GM21526 (cell line): Measurements from ENCODE around the gene SMOC2.
"Not testable (repeated sequence)": the region's sequence is repeated elsewhere in the genome, so short reads cannot be mapped to it uniquely, and the experiment has no call there.

Experiments used
- ATAC-seq: cut with Tn5 transposase; IDR thresholded peaks from one replicate; pipeline ENCODE4 v1.9.1; 2021; ENCODE audit warnings: moderate library complexity; ENCODE audit not compliant: unreplicated experiment, low FRiP score

Gene SMOC2

DNA sequence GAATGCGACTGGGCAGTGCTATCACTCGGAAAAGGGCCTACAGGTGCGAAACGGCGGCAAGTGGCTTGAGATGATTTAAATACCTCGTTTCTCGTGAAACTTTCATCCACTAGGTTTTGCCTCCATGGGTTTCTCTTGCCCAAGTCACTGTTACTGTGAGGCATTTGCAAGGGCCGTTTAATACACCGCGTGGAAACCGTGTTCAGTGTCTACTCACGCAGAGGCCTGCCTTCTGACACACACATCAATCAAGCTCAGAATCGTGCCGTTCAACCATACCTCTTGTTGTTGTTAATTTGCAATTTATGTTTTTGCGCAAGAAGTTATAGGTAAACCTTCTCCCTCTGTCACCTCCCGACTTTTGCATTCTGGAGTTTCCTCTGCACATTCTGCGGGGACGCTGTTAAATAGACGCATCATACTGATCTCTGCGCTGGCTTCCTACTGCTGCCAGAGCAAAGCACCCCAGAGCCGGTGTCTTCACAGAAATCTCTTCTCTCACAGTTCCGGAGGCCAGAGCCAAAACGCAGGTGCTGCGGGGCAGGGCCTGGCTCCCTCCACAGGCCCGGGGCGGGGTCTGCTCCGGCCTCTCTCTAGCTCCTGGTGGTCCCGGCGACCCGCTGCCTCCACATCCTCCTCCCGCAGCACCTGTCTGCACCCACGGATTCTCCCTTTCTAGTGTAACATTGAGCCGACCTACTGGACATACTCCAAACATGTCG, 251.4 kb downstream of the SMOC2 start:
- no peak for ATAC-seq

DNA sequence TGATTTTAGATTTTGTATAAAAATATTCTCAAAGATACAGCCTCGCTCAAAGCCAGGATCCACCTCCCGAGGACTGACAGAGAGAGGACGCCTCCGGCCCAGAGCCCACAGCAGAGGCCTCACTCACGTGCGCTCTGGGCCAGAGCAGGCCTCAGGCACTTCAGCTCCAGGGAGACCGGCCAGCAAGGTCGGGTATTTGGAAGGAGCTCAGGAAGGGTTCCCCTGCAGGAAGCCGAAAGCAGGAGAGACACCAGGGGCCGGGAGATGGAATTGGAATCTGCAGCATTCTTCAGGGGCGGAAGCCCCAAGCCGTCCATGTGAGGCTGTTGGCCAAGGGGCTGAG, 251.9 kb downstream of the SMOC2 start:
- ATAC-seq = not testable (repeated sequence)

DNA sequence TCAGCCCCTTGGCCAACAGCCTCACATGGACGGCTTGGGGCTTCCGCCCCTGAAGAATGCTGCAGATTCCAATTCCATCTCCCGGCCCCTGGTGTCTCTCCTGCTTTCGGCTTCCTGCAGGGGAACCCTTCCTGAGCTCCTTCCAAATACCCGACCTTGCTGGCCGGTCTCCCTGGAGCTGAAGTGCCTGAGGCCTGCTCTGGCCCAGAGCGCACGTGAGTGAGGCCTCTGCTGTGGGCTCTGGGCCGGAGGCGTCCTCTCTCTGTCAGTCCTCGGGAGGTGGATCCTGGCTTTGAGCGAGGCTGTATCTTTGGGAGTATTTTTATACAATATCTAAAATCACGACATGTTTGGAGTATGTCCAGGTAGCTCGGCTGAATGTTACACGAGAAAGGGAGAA, 253.8 kb downstream of the SMOC2 start:
- not testable (repeated sequence) for ATAC-seq

DNA sequence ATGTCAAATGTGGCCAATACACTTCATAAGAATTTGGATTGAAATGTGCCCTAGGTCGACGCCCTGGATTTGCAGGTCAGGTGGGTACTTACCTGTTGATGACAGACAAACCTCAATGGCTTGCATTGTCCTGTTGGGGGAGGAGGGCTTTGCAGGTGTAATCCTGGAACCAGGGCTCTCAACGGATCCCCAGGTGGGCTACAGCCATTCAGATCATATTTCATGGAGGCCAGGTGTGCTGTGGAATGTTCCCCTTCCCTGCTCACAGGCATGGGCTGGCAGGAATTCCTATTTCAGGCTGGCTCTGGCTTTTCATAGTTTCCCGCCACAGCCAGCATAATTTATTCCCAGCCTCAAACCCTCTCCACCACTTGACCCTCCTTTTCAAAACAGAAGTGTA, 254.7 kb downstream of the SMOC2 start:
- ATAC-seq = no peak

DNA sequence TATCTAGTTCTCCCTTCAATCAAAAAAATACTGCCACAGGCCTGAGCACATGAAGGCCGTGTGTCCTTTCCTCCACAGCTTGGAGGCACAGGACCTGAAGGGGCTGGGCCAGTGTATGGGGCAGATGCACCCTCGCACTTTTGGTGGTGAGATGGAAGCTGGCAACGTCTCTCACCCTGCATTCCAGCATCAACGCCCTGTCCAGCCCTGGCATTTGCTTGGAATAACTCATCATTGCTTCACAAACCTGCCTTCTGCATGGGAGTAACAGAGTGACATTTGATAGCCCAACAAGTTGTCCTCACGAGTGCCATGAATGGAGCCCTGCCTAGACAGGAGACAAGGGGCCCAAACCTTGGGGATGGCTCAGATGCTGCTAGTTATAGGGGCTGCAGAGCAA, 257.9 kb downstream of the SMOC2 start:
- ATAC-seq = no peak

DNA sequence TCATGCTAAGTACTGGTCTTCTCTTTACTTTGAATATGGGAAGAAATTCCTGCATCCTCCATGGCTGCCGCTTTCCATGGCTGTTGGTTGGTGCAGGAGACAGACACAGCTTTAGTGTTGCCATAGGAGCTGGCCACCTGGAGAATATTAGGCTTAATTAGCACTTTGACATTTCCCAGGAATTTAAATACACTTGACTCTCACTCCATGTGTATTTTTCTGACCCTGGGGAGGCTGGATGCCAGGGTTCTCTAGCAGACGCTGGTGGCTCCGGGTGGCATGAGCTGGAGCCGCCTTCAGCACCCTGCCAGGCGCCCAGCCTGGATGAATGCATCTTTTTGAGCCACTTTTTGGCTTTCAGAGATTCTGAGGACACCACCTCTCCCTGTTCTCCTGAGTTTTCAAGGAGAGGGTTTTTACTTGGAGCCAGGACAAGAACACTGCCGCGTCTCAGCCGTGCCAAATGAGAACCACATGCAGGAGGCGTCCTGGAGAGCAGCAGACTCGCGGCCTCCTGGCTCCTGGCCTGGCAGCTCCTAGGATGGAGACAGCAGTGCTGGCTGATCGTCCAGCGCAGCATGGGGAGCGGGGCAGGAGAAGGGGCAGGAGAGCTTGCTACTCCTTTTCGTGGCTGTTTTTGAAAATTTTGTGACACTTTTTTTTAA, 258.8 kb downstream of the SMOC2 start:
- ATAC-seq = no peak

DNA sequence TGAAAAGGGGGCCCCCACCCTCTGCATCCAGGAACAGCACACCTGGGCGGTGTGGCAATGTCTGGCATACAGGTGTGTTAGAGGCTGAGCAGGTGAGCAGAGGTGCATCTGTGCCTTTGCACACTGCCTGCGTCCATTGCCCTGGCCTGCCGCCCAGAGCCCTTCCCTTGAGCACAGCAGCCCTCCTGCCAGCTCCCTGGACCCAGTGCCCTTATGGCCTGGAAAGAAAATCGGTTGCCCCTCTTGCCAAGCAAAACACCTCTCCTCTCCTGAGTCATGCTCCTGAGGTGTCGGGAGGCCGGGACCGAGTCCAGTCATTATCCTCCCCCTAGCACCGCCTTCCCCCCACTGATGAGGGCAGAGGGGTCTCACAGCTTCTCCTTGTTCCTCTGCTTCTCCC, 259.9 kb downstream of the SMOC2 start:
- no peak for ATAC-seq

DNA sequence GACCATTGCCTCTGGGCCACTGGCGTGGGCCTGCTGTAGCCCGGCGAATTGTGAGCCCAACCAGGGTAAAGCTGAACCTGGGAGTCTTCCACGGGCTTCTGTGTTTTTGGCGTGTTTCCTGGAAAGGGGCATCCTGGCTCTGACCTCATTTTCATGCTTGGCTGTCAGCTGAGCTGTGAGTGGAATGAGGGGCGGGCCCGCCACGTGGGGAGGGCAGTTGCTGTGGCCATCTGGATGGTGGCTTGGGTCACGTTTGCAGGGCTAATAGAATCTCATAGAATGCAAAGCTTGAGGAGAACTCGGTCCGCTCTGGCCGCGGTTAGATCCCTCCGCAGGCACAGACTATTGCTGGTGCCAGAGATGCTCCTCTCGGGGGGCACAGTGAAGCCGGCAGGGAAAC, 263.0 kb downstream of the SMOC2 start:
- ATAC-seq = no peak

DNA sequence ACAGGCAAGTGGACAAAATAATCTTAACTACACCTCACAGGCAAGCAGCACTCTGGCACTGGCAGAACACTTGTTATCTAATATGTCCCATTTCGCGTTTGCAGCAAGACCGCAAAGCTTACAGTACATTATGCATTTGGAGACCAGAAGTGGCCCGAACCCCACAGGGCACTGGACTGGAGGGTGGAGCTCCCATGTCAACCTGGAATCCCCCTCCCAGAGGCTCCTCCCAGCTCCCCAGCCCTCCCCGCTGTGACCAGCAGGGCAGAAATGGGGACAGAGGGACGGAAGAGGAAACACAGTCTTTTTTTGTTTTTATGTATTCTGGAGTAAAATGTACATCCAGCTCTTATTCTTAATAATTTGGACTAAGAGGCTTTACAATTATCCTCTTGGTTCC, 263.7 kb downstream of the SMOC2 start:
- no peak for ATAC-seq

DNA sequence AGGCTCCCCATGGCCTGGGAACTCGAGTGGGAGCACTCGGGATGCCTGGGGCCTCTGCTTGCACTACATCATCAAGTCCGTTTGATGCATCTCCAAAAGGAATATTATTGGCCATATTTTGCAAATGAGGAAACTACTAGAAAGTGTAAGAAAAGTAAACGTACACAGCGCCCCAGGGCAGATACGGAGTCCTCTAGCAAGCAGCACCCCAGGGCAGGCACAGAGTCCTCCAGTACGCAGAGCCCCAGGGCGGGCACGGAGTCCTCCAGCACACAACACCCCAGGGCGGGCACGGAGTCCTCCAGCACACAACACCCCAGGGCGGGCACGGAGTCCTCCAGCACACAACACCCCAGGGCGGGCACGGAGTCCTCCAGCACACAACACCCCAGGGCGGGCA, 264.3 kb downstream of the SMOC2 start:
- not testable (repeated sequence) for ATAC-seq

DNA sequence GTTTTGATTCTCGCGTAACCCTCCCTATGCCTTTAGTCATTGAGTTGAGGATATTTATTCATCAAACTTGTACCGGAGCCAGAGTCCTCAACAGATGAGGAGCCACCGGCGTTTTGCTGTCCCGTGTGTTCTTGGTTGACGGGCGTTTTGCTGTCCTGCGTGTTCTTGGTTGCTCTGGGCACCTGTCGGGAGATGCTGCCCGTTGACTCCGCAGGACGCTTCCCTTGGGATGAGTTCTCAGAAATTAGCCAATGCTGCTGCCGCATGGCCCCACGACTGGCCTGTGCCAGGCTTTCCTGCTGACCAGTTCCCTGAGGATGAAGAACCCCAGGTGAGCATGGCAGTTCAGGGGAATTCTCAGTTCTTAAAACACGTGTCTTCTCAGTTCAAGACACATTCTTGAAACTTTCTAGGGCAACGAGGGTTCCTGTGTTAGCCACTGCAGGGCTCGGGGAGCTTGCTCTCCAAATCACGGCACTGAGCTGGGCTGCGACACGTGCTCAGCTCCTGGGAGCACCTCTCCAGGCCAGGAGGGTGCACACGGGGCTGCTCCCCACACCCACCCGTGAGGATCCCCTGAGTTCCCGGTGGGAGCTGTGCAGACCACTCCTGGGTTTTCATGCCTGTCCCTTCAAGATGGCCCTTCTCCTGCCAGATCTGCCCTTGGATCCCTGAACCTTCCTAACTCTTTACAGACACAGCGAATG, 265.6 kb downstream of the SMOC2 start:
- ATAC-seq = no peak

DNA sequence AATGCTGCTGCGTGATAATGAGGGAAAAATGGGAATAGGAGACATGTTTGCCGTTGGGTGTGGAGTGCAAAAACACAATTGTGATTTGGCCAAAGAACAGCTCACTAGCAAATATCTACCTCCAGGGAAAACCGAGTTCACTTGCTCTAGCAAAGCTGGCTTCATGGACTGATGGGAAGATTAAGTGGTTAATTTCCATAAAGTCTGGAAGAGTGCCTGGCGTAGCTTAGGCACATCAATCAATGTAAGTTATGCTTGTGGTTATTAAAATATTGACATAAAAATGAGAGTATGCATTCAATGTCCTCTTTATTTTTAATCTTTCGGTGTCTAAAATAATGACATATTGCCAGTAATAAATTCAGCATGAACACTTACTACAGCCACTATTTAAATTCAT, 267.5 kb downstream of the SMOC2 start:
- no peak for ATAC-seq

DNA sequence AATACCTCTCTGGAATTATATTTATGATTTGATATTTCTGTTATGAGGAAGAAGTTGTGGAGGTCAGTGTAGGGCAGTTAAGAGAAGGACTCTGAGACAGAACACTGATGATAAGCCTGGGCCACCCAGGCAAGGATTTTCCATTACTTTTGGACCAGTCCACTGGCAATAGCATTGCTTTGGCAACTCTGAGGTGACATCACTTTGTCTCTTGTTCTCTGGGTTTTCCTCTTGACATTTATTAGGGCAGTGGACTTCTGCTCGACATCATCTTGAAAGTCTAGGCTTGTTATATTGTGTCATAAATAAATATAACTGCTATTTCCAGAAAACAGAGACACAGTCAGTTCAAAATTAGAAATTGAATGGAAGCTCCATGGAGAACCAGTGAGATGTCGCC, 268.0 kb downstream of the SMOC2 start:
- no peak for ATAC-seq

DNA sequence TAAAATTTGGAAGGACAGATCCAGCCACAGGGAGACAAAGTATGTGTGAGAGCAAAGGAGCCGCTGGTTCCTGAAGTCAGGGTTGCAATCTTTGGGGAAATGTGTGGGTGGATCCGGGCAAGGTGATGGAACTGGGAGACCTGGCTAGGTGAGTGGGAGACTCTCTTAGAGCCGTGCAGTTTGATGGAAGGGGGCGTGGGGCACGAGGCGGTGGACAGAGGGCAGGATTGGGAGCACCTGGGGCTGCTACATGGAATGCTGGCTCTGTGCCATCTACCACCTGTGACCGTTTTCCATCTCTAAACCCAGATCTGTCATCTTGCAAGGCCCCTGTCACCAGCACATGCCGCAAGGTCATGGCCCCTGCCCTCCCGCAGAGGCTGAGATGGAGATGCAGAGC, 268.4 kb downstream of the SMOC2 start:
- ATAC-seq = no peak

DNA sequence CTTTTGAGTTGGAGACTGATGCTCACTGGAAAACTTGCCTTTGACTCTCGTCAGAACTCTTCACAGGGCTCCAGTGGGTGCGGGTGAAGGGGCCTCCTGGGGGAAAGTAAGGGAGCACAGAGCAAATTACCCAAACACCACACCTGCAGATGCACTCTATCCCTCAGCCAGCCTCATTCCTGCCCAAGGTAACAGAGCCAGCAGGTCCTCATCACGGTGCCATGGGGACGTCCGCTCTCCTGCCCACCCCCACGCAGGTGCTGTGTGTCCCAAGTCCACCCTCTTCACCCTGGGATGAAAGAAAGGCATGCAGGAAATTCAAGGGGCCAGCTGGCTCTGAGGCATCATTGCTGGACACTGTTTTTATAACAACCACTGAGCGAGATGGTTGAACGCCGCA, 269.0 kb downstream of the SMOC2 start:
- ATAC-seq = no peak

DNA sequence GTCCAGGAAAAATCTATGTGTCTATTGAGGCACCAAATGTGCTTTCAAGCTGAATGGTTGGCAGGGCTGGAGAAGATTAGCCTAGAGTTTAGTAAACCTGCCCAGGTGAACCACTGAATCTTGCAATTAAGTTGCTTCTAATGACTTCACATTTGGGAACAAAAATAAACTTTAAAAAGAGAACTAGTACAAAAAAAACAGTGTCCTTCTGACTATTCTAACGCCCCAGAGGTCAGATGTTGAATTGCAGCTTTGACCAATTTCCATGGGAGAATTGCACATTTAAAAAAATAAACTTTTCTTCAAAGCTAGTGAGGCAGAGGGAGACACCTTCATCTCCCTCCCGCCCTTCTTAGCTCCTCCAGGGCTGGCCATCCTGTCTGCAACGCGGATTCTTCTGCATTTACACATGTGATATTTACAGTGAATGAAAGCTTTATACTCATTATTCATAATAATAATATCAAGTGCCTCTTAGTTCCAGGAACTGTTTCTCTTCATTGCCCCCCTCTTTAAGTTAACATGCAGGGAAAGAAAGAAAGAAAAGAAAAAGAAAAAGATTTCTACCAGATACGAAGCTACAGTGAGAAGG, 270.2 kb downstream of the SMOC2 start:
- ATAC-seq = no peak

DNA sequence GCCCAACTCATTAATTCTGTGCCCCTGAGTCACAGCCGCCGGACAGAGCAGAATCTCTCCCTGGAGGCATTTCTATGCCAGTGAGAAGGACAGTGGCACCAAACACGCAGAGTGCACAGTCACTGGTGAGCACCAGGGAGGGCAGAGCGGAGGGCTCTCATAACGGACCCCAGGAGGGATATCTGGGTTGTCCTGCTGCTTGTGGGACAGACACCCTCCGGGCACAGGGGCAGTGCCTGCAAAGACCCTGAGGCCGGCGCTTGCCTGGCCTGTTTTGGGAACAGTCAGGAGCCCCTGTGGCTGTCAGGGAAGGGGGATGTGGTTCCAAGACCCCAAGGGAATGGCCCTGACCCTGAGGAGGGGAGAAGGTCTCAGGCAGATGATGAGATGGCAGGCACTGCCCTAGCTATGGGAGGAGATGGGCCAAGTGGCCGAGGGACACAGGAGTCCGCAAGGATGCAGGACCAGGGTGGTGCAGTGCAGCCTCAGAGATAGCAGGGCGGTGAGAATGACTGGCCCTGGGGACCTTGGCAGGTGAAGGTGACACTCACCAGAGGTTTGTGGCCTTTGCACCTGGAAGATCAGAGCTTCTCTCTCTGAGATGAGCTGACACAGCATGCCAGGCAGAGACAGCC, 270.8 kb downstream of the SMOC2 start:
- ATAC-seq = no peak

DNA sequence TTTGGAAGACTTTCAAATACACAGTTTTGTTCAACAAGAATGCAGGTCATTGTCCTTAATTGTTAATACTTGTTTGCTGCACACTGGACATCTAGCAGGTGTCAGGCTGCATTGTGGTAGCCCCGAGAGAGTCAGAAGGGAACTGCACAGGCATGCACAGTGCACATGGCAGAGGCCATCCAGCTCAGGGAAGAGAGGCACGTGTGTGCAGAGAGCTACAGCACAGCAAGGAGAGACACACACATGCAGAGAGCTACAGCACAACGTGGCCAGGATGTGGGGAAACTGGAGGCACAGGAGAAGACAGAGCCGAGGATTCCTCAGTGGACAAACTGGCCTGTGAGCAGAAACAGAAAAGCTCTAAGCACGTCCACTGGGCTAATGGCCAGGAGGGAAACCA, 272.0 kb downstream of the SMOC2 start:
- ATAC-seq = no peak

DNA sequence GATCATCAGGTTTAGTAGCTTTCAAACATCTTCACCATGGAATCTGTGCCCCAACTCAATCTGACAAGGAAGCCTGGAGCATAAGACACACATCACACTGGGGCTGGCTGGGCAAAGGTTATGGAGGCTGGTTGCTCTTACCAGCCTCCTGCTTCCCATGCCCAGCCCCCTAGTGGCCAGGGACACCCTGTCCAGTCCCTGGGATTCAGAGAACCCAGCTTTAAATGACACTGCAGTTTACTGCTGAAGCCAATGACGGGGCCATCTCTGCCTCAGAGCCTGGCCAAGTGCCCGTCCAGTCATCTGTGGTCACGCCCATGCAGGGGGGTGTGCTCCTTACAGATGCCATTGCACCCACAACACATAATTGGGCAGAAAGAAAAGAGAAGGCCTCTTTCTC, 272.9 kb downstream of the SMOC2 start:
- no peak for ATAC-seq

DNA sequence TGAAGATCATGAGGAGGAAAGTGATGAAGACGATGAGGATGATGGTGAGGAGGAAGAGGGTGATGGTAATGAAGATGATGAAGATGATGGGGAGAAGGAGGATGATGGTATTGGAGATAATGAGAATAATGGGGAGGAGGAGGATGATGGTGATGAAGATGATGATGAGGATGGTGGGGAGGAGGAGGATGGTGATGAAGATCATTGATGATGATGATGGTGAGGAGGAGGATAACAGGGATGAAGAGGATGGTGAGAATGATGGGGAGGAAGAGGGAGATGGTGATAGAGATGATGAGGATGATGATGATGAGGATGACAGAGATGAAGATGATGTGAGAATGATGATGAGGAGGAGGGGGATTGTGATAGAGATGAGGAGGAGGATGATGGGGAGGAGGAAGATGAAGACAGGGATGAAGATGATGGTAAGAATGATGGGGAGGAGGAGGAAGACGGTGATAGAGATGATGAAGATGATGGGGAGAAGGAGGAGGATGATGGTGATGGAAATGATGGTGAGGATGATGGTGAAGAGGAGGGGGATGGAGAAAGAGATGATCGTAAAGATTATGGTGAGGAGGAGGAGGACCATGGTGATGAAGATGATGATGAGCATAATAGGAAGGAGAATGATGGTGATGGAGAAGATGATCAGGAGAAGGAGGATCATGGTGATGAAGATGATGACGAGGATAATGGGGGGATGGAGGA, 273.7 kb downstream of the SMOC2 start:
- ATAC-seq = no peak
